Gastroesophageal sphincter (tissue), 3 donors: ENCODE measurements around the gene TUSC2.

ENCODE experiments used
- CTCF ChIP-seq, 4 experiments: fragments of 200-600 bp in 2 of 4; fragments of 450-650 bp in 2 of 4; sonication (generic) in 1 of 4; IDR thresholded peaks; one replicate each; pipeline ENCODE4 v1.5.1; 2017 to 2019; ENCODE audit warnings: antibody characterized with exemption in 4 of 4, mild to moderate bottlenecking in 2 of 4, moderate library complexity in 2 of 4
- EP300 ChIP-seq: sonication (generic); formaldehyde crosslinking; IDR thresholded peaks from one replicate; pipeline ENCODE4 v1.6.1; 2017; ENCODE audit warnings: antibody characterized with exemption, mild to moderate bottlenecking
- POLR2A ChIP-seq, 2 donors: fragments of 450-650 bp; IDR thresholded peaks; one replicate each; pipeline ENCODE4 v1.6.1; 2017; ENCODE audit warnings: antibody characterized with exemption in 2 of 2, mild to moderate bottlenecking in 2 of 2, moderate library complexity in 1 of 2
- POLR2AphosphoS5 ChIP-seq: sonication (generic); formaldehyde crosslinking; IDR thresholded peaks from one replicate; pipeline ENCODE4 v1.6.1; 2017; ENCODE audit warnings: antibody characterized with exemption

GRCh38 chr3:50358355-50358910, 30.4 kb upstream of the TUSC2 start:
- TF ChIP-seq CTCF (IDR thresholded peaks at IDR 0.05), result no peak
- TF ChIP-seq POLR2A (IDR thresholded peaks at IDR 0.05), result no peak
- TF ChIP-seq POLR2AphosphoS5, result no peak
- TF ChIP-seq EP300, result no peak
